Heart right ventricle (tissue), 16 donors: ENCODE results near the gene ACVRL1. TPM values are rescaled to one million over a fixed set of nuclear protein-coding genes. Genes with fewer than 3 reads are reported as not detected.

ENCODE experiments used
- ATAC-seq, 8 donors: fragments of 200-7000 bp; cut with Tn5 transposase; one replicate each; pipeline ENCODE4 v1.9.1; 2020; ENCODE audit warnings: mild to moderate bottlenecking in 8 of 8, moderate library complexity in 8 of 8, moderate number of reproducible peaks in 1 of 8
- DNase-seq, 2 donors: peaks; one replicate each; pipeline ENCODE4 v3.0.0-alpha.2; 2020
- H3K27ac ChIP-seq, 10 donors: fragments of 200-600 bp; sonication (generic) in 2 of 10; one replicate each; pipeline versions ENCODE4 v1.5.0 to v1.8.0; 2020 to 2022; ENCODE audit warnings: mild to moderate bottlenecking in 3 of 10
- H3K27me3 ChIP-seq, 7 donors: fragments of 200-600 bp; one replicate each; pipeline ENCODE4 v1.8.0; 2021 to 2022; ENCODE audit warnings: mild to moderate bottlenecking in 2 of 7
- H3K36me3 ChIP-seq, 9 donors: fragments of 200-600 bp; sonication (generic) in 1 of 9; one replicate each; pipeline versions ENCODE4 v1.5.0 to v1.8.0; 2020 to 2022; ENCODE audit warnings: mild to moderate bottlenecking in 2 of 9
- H3K4me1 ChIP-seq, 9 donors: fragments of 200-600 bp; sonication (generic) in 1 of 9; one replicate each; pipeline versions ENCODE4 v1.5.0 to v1.8.0; 2020 to 2022; ENCODE audit warnings: mild to moderate bottlenecking in 4 of 9
- H3K4me3 ChIP-seq, 10 donors: fragments of 200-600 bp; sonication (generic) in 2 of 10; one replicate each; pipeline versions ENCODE4 v1.5.0 to v1.8.0; 2020 to 2022; ENCODE audit warnings: mild to moderate bottlenecking in 7 of 10, moderate library complexity in 2 of 10
- H3K9me3 ChIP-seq, 11 donors: fragments of 200-600 bp in 10 of 11; sonication (generic) in 2 of 11; one replicate each; pipeline versions ENCODE4 v1.5.0 to v1.8.0; 2013 to 2022; ENCODE audit warnings: mild to moderate bottlenecking in 2 of 11, control low read depth in 1 of 11, moderate library complexity in 1 of 11
- CTCF ChIP-seq, 9 donors: fragments of 200-600 bp; sonication (generic) in 2 of 9; IDR thresholded peaks; one replicate each; pipeline versions ENCODE4 v1.5.0 to v1.8.0; 2021 to 2022; ENCODE audit warnings: antibody characterized with exemption in 9 of 9, mild to moderate bottlenecking in 5 of 9, moderate library complexity in 1 of 9
- WGBS, 2 donors: extraction: QIAGEN DNeasy Blood & Tissue Kit; methylation state at CpG; one replicate each; pipeline ENCODE4 v1.1.7; 2013; ENCODE audit warnings: inconsistent platforms in 1 of 2; 5-methylcytosine and 5-hydroxymethylcytosine counted together
- intact Hi-C, 10 donors: fragments of 100-400 bp; cut with DNase I; formaldehyde crosslinking; loops; one replicate each; pipeline versions ENCODE4 v1.11.1 to v1.14.2; 2022
- polyA plus RNA-seq, 2 donors: library from polyadenylated mRNA; stranded (reverse); fragments of 200-250 nt; gene quantifications; one replicate each; pipeline ENCODE4 v1.2.3, GENCODE V29; 2013
- total RNA-seq, 10 donors: library from RNA; stranded (reverse); fragmentation: NEBNext Ultra II Directional in 3 of 10; extraction: Animal tissue kit (Norgen Biotek cat#: 25700) in 3 of 10; gene quantifications; one replicate each; pipeline versions ENCODE4 v1.2.1 to v1.2.4, GENCODE V29; 2021 to 2023
- donor health status: Arrhythmogenic right ventricular cardiomyopathy.
- donor health status: ischemic (EF 13 %, LVEDD 7.1; RV severe dilation, severe dysfunction).
- donor health status: healthy with polysubstance abuse.
- donor health status: DM: no; HTN: yes; CAD: no.
- donor health status: DM: no; HTN: no; CAD: no.
- donor health status: ischemic (EF 25% LVEDD 6.9; RV normal size, moderate dysfunction).
- donor health status: ischemic (EF 25% LVEDD 5.7; RV mildly dilated, moderate dysfunction).
- donor health status: healthy.
- donor health status: DM: yes; HTN: yes; CAD: no.
- donor health status: Ischemic cardiomyopathy.
- donor health status: ischemic (EF 35%, LVEDD 5.7; RV mildly dilated, moderate dysfunction).
- donor health status: nonischemic (EF 11% LVEDD 7.7; RV severe dilation, severe dysfunction).
- donor health status: DM: yes; HTN: yes; CAD: no.
- donor health status: PGD.
- donor health status: ischemic (EF 29% LVEDD 5.4; RV normal size, mild dysfunction).
- donor health status: nonischemic (EF 23%, LVEDD 6.1; RV moderate dilation, normal function).

ACVRL1 gene
- total and polyA plus RNA-seq, 12 donors, result 16.6 to 68.0 (median 30.4) TPM

- TF ChIP-seq CTCF (IDR thresholded peaks at IDR 0.05), result no peak
- H3K9me3 ChIP-seq, result peaks cover 0 to 23% (median 13%) of the 10 kb centered on the region in 11 donors
- WGBS, 2 donors, result 28 to 29% methylated on average over 4 of the region's 4 CpGs
- DNase-seq, result no peak
- no peaks in the 10 kb centered on the region for H3K36me3 ChIP-seq
- no peak overlapping the region for H3K4me3 ChIP-seq
- H3K4me1 ChIP-seq, result peaks cover 3 to 16% (median 10%) of the 10 kb centered on the region in 9 donors
- peak in 3 of 8 donors; percentile 28 to 49 (median 36) for ATAC-seq
- H3K27ac ChIP-seq, result no peak overlapping the region
- no peaks in the 10 kb centered on the region for H3K27me3 ChIP-seq
- intact Hi-C loops, result no loop called here
These were observed 34.3 kb downstream of the ACVRL1 start for GRCh38 chr12:51941604-51942003.

GRCh38 chr12:51942056-51942455 is 34.8 kb downstream of the ACVRL1 start:
- WGBS, 2 donors, result 89 to 91% methylated on average over 7 of the region's 7 CpGs
- DNase-seq (no peak), ATAC-seq (no peak)
- no peaks in the 10 kb centered on the region for H3K27me3 ChIP-seq
- H3K9me3 ChIP-seq, result peaks cover 0 to 23% (median 13%) of the 10 kb centered on the region in 11 donors
- peaks cover 3 to 16% (median 10%) of the 10 kb centered on the region in 9 donors for H3K4me1 ChIP-seq
- no peaks in the 10 kb centered on the region for H3K36me3 ChIP-seq
- no peak overlapping the region for H3K27ac ChIP-seq
- no peak for TF ChIP-seq CTCF (IDR thresholded peaks at IDR 0.05)
- H3K4me3 ChIP-seq, result no peak overlapping the region
- intact Hi-C loops, result no loop called here

- Histone ChIP-seq H3K27ac (no peak overlapping the region), H3K27me3 (no peaks in the 10 kb centered on the region), H3K36me3 (no peaks in the 10 kb centered on the region), H3K9me3 (peaks cover 0 to 23% (median 13%) of the 10 kb centered on the region in 11 donors), H3K4me1 (peaks cover 3 to 16% (median 10%) of the 10 kb centered on the region in 9 donors), H3K4me3 (no peak overlapping the region)
- intact Hi-C loops, result no loop called here
- 94 to 99% methylated on average over 6 of the region's 6 CpGs for WGBS, 2 donors
- DNase-seq (no peak), ATAC-seq (peak in 1 of 8 donors; percentile 40)
- TF ChIP-seq CTCF (IDR thresholded peaks at IDR 0.05), result no peak
These were observed 35.2 kb downstream of the ACVRL1 start for GRCh38 chr12:51942501-51943000.

- no peaks in the 10 kb centered on the region for H3K36me3 ChIP-seq
These were observed 36.0 kb downstream of the ACVRL1 start for GRCh38 chr12:51943346-51943745.

More at GRCh38 chr12:51943346-51943745, 36.0 kb downstream of the ACVRL1 start:
- DNase-seq, result no peak
- peaks cover 0 to 23% (median 13%) of the 10 kb centered on the region in 11 donors for H3K9me3 ChIP-seq
- H3K4me1 ChIP-seq, result peaks cover 3 to 16% (median 10%) of the 10 kb centered on the region in 9 donors
- H3K27me3 ChIP-seq, result no peaks in the 10 kb centered on the region
- WGBS, 2 donors, result 94 to 98% methylated on average over 2 of the region's 2 CpGs
- TF ChIP-seq CTCF (IDR thresholded peaks at IDR 0.05), result no peak
- no peak for ATAC-seq
- intact Hi-C loops, result no loop called here
- no peak overlapping the region for H3K4me3 ChIP-seq
- H3K27ac ChIP-seq, result no peak overlapping the region
